Measurements from ENCODE around the gene MAGI3.

- TF ChIP-seq GATA2 (IDR thresholded peaks at IDR 0.05; ENCODE audit: low read depth, low read length) = no peak
- TF ChIP-seq GATA3 (IDR thresholded peaks at IDR 0.05; ENCODE audit: low read depth, low read length) = no peak
Measured at GRCh38 chr1:113531321-113531720, 141.0 kb downstream of the MAGI3 start.
